ENCODE results near the gene METTL9.

DNA sequence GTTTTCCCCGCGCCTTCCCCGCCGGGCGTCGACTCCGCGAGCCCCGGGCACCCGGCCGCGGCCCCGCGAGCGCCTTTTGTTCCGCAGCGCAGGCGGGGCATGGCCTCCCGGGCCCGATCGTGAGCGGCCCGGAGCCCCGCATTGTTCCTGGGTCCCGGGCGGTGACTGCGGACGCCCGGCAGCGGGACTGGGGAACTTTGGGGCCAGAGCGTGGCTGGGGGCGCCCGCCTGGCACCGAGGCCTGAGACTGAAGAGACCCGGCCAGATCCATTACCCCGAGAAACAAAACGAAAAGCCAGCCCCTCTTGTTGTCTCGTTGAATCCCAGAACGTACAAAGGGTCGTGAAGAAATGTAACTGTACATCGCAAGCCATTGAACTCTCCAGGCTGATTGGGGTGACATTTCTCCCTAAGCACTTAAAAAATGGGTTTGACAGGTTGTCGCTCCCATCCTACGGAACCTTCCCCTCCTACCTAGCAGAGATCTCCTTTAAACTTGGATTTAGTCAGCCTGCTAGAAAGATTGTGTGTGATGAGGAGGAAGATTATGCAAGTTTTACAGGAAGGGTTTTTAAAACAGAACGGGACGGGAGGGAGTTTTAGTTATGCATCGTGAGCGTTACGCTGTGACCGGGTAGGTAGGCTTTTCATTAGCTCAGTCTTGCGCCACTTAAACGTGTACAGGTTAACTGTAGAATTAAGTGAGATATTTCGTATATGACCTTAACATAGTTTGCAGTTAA, 825 bp downstream of the METTL9 start:
- TF ChIP-seq, protein P1, sequence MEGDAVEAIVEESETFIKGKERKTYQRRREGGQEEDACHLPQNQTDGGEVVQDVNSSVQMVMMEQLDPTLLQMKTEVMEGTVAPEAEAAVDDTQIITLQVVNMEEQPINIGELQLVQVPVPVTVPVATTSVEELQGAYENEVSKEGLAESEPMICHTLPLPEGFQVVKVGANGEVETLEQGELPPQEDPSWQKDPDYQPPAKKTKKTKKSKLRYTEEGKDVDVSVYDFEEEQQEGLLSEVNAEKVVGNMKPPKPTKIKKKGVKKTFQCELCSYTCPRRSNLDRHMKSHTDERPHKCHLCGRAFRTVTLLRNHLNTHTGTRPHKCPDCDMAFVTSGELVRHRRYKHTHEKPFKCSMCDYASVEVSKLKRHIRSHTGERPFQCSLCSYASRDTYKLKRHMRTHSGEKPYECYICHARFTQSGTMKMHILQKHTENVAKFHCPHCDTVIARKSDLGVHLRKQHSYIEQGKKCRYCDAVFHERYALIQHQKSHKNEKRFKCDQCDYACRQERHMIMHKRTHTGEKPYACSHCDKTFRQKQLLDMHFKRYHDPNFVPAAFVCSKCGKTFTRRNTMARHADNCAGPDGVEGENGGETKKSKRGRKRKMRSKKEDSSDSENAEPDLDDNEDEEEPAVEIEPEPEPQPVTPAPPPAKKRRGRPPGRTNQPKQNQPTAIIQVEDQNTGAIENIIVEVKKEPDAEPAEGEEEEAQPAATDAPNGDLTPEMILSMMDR (IDR thresholded peaks at IDR 0.05): peak in 2 of 6 experiments; percentile 19 to 22
- no peak for TF ChIP-seq POLR2A (IDR thresholded peaks at IDR 0.05)

Measured in Peyer's patch (tissue), 4 donors.